Measurements from ENCODE around the gene SNX18. TPM values are rescaled to one million over a fixed set of nuclear protein-coding genes. Genes with fewer than 3 reads are reported as not detected.

Gene SNX18
- total RNA-seq, 1 experiment from 2014 or later, result 28.0 TPM

- no peak for TF ChIP-seq CTCF (IDR thresholded peaks at IDR 0.05; ENCODE audit: insufficient read depth in 1 of 2, low read depth in 1 of 2, low read length in 1 of 2, severe bottlenecking in 1 of 2, unreplicated experiment in 1 of 2)
- Histone ChIP-seq H3K4me1 (no peaks in the 10 kb centered on the region), H3K9me3 (no peaks in the 10 kb centered on the region), H3K27me3 (replicated peaks; ENCODE audit: control insufficient read depth, insufficient read depth, low read length) (no peaks in the 10 kb centered on the region), H3K36me3 (ENCODE audit: control insufficient read depth, insufficient read depth, low read length) (no peaks in the 10 kb centered on the region), H3K4me3 (ENCODE audit: low read depth, low read length) (no peak overlapping the region)
- H3K9me3 Mint-ChIP-seq (ENCODE audit: unreplicated experiment), result no peaks in the 10 kb centered on the region
- no peak for DNase-seq
- H3K27me3 Mint-ChIP-seq (ENCODE audit: insufficient read depth, unreplicated experiment), result no peaks in the 10 kb centered on the region
- peaks cover 12% of the 10 kb centered on the region for H3K4me1 Mint-ChIP-seq (ENCODE audit: low read depth, unreplicated experiment)
- H3K4me3 Mint-ChIP-seq (ENCODE audit: unreplicated experiment), result no peak overlapping the region
- no TSS peak for BruUV-seq (replicated peaks)
- no peaks in the 10 kb centered on the region for H3K36me3 Mint-ChIP-seq (ENCODE audit: insufficient read depth, unreplicated experiment)
- ChIA-PET POLR2A (no interaction called here), CTCF (no interaction called here)
- intact Hi-C loops (cut with micrococcal nuclease; ENCODE audit: unreplicated experiment), result no loop called here
- no peak overlapping the region for H3K27ac Mint-ChIP-seq (ENCODE audit: unreplicated experiment)
These were observed 12.0 kb downstream of the SNX18 start for GRCh38 chr5:54529565-54529964.

GRCh38 chr5:54531546-54531945 lies 14.0 kb downstream of the SNX18 start:
- Mint-ChIP-seq H3K4me1 (ENCODE audit: low read depth, unreplicated experiment) (peaks cover 12% of the 10 kb centered on the region), H3K27me3 (ENCODE audit: insufficient read depth, unreplicated experiment) (no peaks in the 10 kb centered on the region), H3K27ac (ENCODE audit: unreplicated experiment) (no peak overlapping the region), H3K9me3 (ENCODE audit: unreplicated experiment) (no peaks in the 10 kb centered on the region), H3K36me3 (ENCODE audit: insufficient read depth, unreplicated experiment) (no peaks in the 10 kb centered on the region), H3K4me3 (ENCODE audit: unreplicated experiment) (no peak overlapping the region)
- DNase-seq, result no peak
- ChIA-PET CTCF (no interaction called here), POLR2A (no interaction called here)
- Histone ChIP-seq H3K36me3 (ENCODE audit: control insufficient read depth, insufficient read depth, low read length) (no peaks in the 10 kb centered on the region), H3K4me1 (no peaks in the 10 kb centered on the region), H3K4me3 (ENCODE audit: low read depth, low read length) (no peak overlapping the region), H3K27me3 (replicated peaks; ENCODE audit: control insufficient read depth, insufficient read depth, low read length) (no peaks in the 10 kb centered on the region), H3K9me3 (no peaks in the 10 kb centered on the region)
- no TSS peak for BruUV-seq (replicated peaks)
- intact Hi-C loops (cut with micrococcal nuclease; ENCODE audit: unreplicated experiment), result no loop called here
- TF ChIP-seq CTCF (IDR thresholded peaks at IDR 0.05; ENCODE audit: insufficient read depth in 1 of 2, low read depth in 1 of 2, low read length in 1 of 2, severe bottlenecking in 1 of 2, unreplicated experiment in 1 of 2), result no peak

- Mint-ChIP-seq H3K4me3 (ENCODE audit: unreplicated experiment) (no peak overlapping the region), H3K27me3 (ENCODE audit: insufficient read depth, unreplicated experiment) (no peaks in the 10 kb centered on the region), H3K36me3 (ENCODE audit: insufficient read depth, unreplicated experiment) (no peaks in the 10 kb centered on the region), H3K4me1 (ENCODE audit: low read depth, unreplicated experiment) (peaks cover 12% of the 10 kb centered on the region), H3K9me3 (ENCODE audit: unreplicated experiment) (no peaks in the 10 kb centered on the region), H3K27ac (ENCODE audit: unreplicated experiment) (peak overlapping the region; percentile 62)
- H3K4me3 ChIP-seq (ENCODE audit: low read depth, low read length), result no peak overlapping the region
- CTCF ChIA-PET, result no interaction called here
- POLR2A ChIA-PET, result no interaction called here
- no peak for TF ChIP-seq CTCF (IDR thresholded peaks at IDR 0.05; ENCODE audit: insufficient read depth in 1 of 2, low read depth in 1 of 2, low read length in 1 of 2, severe bottlenecking in 1 of 2, unreplicated experiment in 1 of 2)
- no peaks in the 10 kb centered on the region for H3K4me1 ChIP-seq
- DNase-seq, result no peak
- no peaks in the 10 kb centered on the region for H3K27me3 ChIP-seq (replicated peaks; ENCODE audit: control insufficient read depth, insufficient read depth, low read length)
- BruUV-seq (replicated peaks), result no TSS peak
- intact Hi-C loops (cut with micrococcal nuclease; ENCODE audit: unreplicated experiment), result no loop called here
- H3K36me3 ChIP-seq (ENCODE audit: control insufficient read depth, insufficient read depth, low read length), result no peaks in the 10 kb centered on the region
- H3K9me3 ChIP-seq, result no peaks in the 10 kb centered on the region
These were observed 16.1 kb downstream of the SNX18 start for GRCh38 chr5:54533541-54534190.
